BE2C (cell line): ENCODE data around the gene GLYR1.

Source experiments
- DNase-seq: peaks from one replicate; pipeline ENCODE4 v3.0.0-alpha.2; 2020
- H3K27me3 ChIP-seq: fragments of 250-450 bp; sonication (Bioruptor Pico); 2 replicates; pipeline ENCODE4 v1.5.1; 2020; ENCODE audit warnings: mild to moderate bottlenecking
- H3K36me3 ChIP-seq: fragments of 250-450 bp; sonication (Bioruptor Pico); 2 replicates; pipeline ENCODE4 v1.5.1; 2020; ENCODE audit warnings: mild to moderate bottlenecking
- H3K4me1 ChIP-seq: fragments of 250-450 bp; sonication (Bioruptor Pico); 2 replicates; pipeline ENCODE4 v1.5.1; 2020
- H3K4me3 ChIP-seq: 2 replicates; pipeline ENCODE4 v1.5.1; 2011; ENCODE audit warnings: low read depth, low read length
- H3K9me3 ChIP-seq: fragments of 250-450 bp; sonication (Bioruptor Pico); 2 replicates; pipeline ENCODE4 v1.5.1; 2020
- TF ChIP-seq, protein P1 (sequence below): IDR thresholded peaks from 2 replicates; pipeline ENCODE4 v1.5.1; 2012; ENCODE audit warnings: mild to moderate bottlenecking, low read depth, low read length

The GLYR1 gene

DNA sequence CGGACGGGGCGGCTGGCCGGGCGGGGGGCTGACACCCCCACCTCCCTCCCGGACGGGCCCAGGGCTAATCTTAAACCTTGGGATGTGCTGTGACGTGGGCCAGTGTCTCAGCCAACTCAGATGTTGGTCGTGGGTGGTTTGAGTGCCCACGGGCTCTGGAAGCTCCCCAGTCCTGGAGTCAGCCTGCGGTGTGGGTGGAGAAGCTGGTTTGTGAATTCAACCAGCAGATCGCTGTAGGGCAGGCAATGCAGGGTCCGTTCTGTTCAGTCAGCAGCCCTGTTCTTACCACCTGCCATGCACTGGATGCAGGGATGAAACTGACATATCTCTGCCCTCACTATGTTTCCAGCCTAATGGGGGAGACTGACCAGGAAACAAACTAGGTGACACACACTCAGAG, 72.1 kb downstream of the GLYR1 start:
- H3K27me3 ChIP-seq: no peaks in the 10 kb centered on the region
- no peaks in the 10 kb centered on the region for H3K36me3 ChIP-seq
- no peaks in the 10 kb centered on the region for H3K9me3 ChIP-seq
- DNase-seq: no peak
- TF ChIP-seq, protein P1, sequence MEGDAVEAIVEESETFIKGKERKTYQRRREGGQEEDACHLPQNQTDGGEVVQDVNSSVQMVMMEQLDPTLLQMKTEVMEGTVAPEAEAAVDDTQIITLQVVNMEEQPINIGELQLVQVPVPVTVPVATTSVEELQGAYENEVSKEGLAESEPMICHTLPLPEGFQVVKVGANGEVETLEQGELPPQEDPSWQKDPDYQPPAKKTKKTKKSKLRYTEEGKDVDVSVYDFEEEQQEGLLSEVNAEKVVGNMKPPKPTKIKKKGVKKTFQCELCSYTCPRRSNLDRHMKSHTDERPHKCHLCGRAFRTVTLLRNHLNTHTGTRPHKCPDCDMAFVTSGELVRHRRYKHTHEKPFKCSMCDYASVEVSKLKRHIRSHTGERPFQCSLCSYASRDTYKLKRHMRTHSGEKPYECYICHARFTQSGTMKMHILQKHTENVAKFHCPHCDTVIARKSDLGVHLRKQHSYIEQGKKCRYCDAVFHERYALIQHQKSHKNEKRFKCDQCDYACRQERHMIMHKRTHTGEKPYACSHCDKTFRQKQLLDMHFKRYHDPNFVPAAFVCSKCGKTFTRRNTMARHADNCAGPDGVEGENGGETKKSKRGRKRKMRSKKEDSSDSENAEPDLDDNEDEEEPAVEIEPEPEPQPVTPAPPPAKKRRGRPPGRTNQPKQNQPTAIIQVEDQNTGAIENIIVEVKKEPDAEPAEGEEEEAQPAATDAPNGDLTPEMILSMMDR: no peak
- no peak overlapping the region for H3K4me3 ChIP-seq
- no peaks in the 10 kb centered on the region for H3K4me1 ChIP-seq

DNA sequence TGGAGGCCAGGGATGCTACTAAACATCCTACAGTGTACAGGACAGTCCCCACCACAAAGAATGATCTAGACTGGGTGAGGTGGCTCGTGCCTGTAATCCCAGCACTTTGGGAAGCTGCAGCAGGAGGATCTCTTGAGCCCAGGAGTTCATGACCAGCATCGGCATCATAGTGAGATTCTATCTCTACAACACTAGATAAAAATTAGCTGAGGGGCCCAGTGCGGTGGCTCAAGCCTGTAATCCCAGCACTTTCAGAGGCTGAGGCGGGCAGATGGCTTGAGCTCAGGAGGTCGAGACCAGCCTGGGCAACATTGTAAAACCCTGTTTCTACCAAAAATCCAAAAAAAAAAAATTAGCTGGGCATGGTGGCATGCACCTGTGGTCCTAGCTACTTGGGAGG, 74.7 kb downstream of the GLYR1 start:
- TF ChIP-seq, protein P1: no peak
- H3K9me3 ChIP-seq: no peaks in the 10 kb centered on the region
- H3K36me3 ChIP-seq: no peaks in the 10 kb centered on the region
- no peaks in the 10 kb centered on the region for H3K4me1 ChIP-seq
- no peaks in the 10 kb centered on the region for H3K27me3 ChIP-seq
- no peak for DNase-seq
- H3K4me3 ChIP-seq: no peak overlapping the region

DNA sequence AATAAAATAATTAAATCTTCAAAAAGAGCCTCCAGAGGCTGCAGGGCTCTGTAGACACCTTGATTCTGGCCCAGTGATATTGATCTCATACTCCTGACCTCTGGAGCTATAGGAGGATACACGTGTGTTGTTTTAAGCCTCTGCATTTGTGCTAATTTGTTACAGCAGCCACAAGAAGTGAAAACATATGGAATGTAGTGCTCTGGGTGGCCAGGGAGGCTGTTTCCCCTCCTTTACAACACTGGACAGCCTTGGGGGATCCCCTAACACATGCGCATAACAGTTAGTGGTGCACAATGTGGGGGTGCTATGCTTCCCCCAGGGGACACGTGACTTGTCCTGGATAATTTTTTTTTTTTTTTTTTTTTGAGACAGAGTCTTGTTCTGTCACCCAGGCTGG, 75.4 kb downstream of the GLYR1 start:
- TF ChIP-seq, protein P1: no peak
- Histone ChIP-seq H3K27me3 (no peaks in the 10 kb centered on the region), H3K36me3 (no peaks in the 10 kb centered on the region), H3K4me1 (no peaks in the 10 kb centered on the region), H3K9me3 (no peaks in the 10 kb centered on the region), H3K4me3 (no peak overlapping the region)
- no peak for DNase-seq

DNA sequence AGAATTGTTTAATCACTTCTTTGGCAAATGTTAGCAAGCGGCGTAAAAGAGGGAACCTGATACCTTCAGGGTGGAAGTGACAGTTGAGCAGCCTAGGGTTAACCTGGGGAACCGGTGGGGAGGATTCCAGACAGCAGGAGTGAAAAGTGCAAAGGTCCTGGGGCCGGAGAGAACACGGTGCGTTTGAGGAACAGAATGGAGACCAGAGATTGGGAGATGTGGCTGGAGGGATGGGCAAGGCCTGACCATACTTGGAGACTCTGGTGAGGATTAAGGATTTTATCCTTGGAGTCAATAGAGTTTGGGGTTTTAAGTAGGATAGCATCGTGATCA, 77.8 kb downstream of the GLYR1 start:
- no peaks in the 10 kb centered on the region for H3K27me3 ChIP-seq
- H3K36me3 ChIP-seq: no peaks in the 10 kb centered on the region
- H3K9me3 ChIP-seq: no peaks in the 10 kb centered on the region
- peak overlapping the region; percentile 70 for H3K4me3 ChIP-seq
- no peaks in the 10 kb centered on the region for H3K4me1 ChIP-seq
- TF ChIP-seq, protein P1: no peak
- DNase-seq: no peak

DNA sequence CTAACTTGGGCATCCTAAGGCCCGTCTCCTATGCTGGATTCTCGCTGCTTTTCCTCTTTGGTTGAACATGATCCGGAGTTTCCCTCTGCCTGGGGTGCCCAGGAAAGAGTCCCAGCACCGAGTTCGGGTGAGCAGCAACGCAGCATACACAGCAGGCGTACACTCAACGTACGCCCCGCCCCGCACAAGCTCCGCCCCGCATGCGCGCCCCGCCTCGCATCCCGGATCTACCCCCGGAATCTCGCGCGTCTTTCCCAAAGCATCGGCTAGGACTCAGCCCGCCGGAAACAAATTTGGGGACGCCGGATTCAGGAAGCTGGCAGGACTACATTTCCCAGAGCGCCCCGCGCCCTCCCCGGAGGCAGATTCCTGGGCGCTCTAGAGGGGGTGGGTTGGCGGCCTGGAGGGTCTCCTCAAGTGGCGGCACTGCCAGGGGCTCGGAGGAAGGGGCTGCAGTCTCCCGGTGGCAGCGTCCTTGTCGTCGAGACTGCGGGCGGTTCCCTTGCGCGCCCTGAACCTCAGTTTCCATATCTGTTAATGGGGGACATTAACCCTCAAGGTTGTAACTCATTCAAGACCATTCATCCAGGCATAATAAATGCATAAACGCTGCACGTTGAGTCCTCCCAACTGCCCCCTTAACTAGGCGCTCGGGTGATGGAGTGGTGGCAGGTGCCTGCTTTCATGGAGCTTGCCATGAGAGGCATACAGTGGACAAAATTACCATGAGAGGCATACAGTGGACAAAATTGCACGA, 78.4 kb downstream of the GLYR1 start:
- H3K9me3 ChIP-seq: no peaks in the 10 kb centered on the region
- H3K4me1 ChIP-seq: no peaks in the 10 kb centered on the region
- H3K36me3 ChIP-seq: peaks cover 2% of the 10 kb centered on the region
- H3K4me3 ChIP-seq: peak overlapping the region; percentile 70
- H3K27me3 ChIP-seq: no peaks in the 10 kb centered on the region
- TF ChIP-seq, protein P1: no peak
- DNase-seq: peak; percentile 98

DNA sequence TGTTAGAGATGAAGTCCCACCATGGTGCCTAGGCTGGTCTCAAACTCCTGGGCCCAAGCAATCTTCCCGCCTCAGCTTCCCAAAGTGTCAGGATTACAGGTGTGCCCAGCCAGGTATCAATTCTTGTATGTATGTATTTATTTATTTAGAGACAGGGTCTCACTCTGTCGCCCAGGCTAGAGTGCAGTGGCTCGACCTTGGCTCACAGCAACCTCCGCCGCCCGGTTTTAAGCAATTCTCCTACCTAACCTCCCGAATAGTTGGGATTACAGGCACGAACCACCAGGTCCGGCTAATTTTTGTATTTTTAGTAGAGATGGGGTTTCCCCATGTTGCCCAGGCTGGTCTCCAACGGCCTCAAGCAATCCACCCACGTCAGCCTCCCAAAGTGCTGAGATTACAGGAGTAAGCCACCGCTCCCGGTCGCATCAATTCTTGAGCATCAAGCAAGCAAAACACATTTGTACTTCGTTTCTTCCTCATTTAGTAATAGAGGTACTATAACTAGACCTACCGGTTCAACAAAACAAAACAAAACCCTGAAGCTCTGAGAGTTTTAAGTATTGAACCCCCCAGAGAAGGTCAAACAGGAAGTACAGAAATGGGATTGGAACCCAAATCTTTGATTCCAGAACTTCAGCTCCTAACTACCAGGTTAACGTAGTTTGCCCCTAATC, 79.1 kb downstream of the GLYR1 start:
- H3K9me3 ChIP-seq: no peaks in the 10 kb centered on the region
- H3K4me3 ChIP-seq: peak overlapping the region; percentile 70
- H3K4me1 ChIP-seq: no peaks in the 10 kb centered on the region
- no peak for DNase-seq
- no peaks in the 10 kb centered on the region for H3K27me3 ChIP-seq
- TF ChIP-seq, protein P1: no peak
- peaks cover 5% of the 10 kb centered on the region for H3K36me3 ChIP-seq
